ENCODE data around the gene ATPAF2. TPM values are rescaled to one million over a fixed set of nuclear protein-coding genes. Genes with fewer than 3 reads are reported as not detected.

ATPAF2 gene
- total and polyA plus RNA-seq, 4 donors, result 12.9 to 20.1 (median 16.8) TPM

DNA sequence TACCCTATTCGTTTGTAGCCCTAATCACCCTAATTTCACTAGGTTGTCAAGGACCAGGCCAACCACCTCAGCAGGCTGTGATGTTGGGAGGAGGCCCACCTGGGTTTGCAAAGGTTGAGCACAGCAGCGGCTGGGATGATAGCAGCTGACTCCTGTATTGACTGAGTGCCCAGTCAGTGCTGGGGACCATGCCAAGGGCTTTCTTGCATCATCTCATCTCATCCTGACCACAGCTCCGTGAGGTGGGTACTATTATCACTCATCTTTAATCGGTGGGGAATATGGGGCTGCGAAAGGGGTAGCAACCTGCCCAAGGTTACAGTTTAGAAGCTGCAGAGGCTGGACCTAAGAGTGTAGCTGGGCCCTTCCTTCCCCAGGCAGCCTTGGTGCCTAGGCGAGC is 11.7 kb downstream of the ATPAF2 start:
- Histone ChIP-seq H3K27me3 (ENCODE audit: control insufficient read depth in 4 of 4, insufficient read depth in 4 of 4, low read length in 3 of 4) (no peaks in the 10 kb centered on the region), H3K9me3 (ENCODE audit: control insufficient read depth in 4 of 4, low read length in 3 of 4) (no peaks in the 10 kb centered on the region), H3K36me3 (ENCODE audit: control insufficient read depth in 4 of 4, insufficient read depth in 3 of 4, low read depth in 1 of 4, low read length in 3 of 4) (peaks cover 0 to 5% (median 4%) of the 10 kb centered on the region in 4 donors), H3K27ac (ENCODE audit: low read depth in 1 of 2, low read length in 2 of 2) (no peak overlapping the region), H3K9ac (ENCODE audit: low read depth in 1 of 2, low read length in 2 of 2) (no peak overlapping the region), H3K4me3 (ENCODE audit: low read depth in 1 of 3, low read length in 3 of 3) (no peak overlapping the region), H3K4me1 (ENCODE audit: control insufficient read depth in 4 of 4, insufficient read depth in 4 of 4, low read length in 3 of 4) (peaks cover 0 to 8% (median 4%) of the 10 kb centered on the region in 4 donors)
- no peak for DNase-seq (ENCODE audit: low spot score)
- TF ChIP-seq HNF4G (IDR thresholded peaks at IDR 0.05) (no peak), ZBTB33 (IDR thresholded peaks at IDR 0.05) (no peak), FOXA2 (IDR thresholded peaks at IDR 0.05) (peak; percentile 84), REST (IDR thresholded peaks at IDR 0.05) (no peak), HNF4A (conservative IDR thresholded peaks at IDR 0.05) (no peak), GABPA (IDR thresholded peaks at IDR 0.05 in 1 of 2, conservative IDR thresholded peaks at IDR 0.05 in 1 of 2) (no peak), NR2F2 (IDR thresholded peaks at IDR 0.05) (no peak), FOXA1 (IDR thresholded peaks at IDR 0.05) (peak; percentile 60), RAD21 (IDR thresholded peaks at IDR 0.05) (no peak), EGR1 (IDR thresholded peaks at IDR 0.05; ENCODE audit: low read depth in 2 of 2) (no peak), RXRA (IDR thresholded peaks at IDR 0.05) (peak in 1 of 2 donors; percentile 25), SP1 (IDR thresholded peaks at IDR 0.05) (peak; percentile 10), JUND (IDR thresholded peaks at IDR 0.05) (no peak), MAX (IDR thresholded peaks at IDR 0.05) (no peak), TAF1 (conservative IDR thresholded peaks at IDR 0.05) (no peak), YY1 (IDR thresholded peaks at IDR 0.05) (no peak), ATF3 (IDR thresholded peaks at IDR 0.05) (peak; percentile 86)
- TF ChIP-seq, protein P1, sequence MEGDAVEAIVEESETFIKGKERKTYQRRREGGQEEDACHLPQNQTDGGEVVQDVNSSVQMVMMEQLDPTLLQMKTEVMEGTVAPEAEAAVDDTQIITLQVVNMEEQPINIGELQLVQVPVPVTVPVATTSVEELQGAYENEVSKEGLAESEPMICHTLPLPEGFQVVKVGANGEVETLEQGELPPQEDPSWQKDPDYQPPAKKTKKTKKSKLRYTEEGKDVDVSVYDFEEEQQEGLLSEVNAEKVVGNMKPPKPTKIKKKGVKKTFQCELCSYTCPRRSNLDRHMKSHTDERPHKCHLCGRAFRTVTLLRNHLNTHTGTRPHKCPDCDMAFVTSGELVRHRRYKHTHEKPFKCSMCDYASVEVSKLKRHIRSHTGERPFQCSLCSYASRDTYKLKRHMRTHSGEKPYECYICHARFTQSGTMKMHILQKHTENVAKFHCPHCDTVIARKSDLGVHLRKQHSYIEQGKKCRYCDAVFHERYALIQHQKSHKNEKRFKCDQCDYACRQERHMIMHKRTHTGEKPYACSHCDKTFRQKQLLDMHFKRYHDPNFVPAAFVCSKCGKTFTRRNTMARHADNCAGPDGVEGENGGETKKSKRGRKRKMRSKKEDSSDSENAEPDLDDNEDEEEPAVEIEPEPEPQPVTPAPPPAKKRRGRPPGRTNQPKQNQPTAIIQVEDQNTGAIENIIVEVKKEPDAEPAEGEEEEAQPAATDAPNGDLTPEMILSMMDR (IDR thresholded peaks at IDR 0.05; ENCODE audit: low read depth, low read length, missing input control), result no peak
- 61% methylated on average over 6 of the region's 6 CpGs for WGBS
